PC-9 (cell line): ENCODE data around the gene CNTNAP5. TPM values are rescaled to one million over a fixed set of nuclear protein-coding genes. Genes with fewer than 3 reads are reported as not detected.

ENCODE experiments used
- BruUV-seq: library from RNA; stranded (reverse); fragments of 400-500 nt; replicated peaks from 2 replicates; lab custom pipeline; 2021; lab: Mats Ljungman, UMichigan
- CTCF ChIA-PET: fragments of 300-600 bp; sonication (Branson Sonifier 250); formaldehyde crosslinking; loops from one replicate; lab custom pipeline; 2022; ENCODE audit warnings: antibody characterized with exemption; lab: Charles Lee
- POLR2A ChIA-PET: fragments of 300-600 bp; sonication (Branson Sonifier 250); formaldehyde crosslinking; loops from one replicate; lab custom pipeline; 2022; ENCODE audit warnings: antibody characterized with exemption; ENCODE audit not compliant: unreplicated experiment; lab: Charles Lee
- DNase-seq, 2 experiments: peaks; one replicate each; pipeline versions ENCODE4 v3.0.0 to v3.0.0-alpha.2; 2015 to 2022; ENCODE audit warnings: mixed read lengths in 1 of 2
- H2AFZ ChIP-seq: fragments of 200-600 bp; sonication (generic); 2 replicates; pipeline ENCODE4 v1.8.1; 2017; ENCODE audit warnings: antibody characterized with exemption
- H3F3A ChIP-seq: fragments of 200-600 bp; sonication (generic); 2 replicates; pipeline ENCODE4 v1.8.1; 2017; ENCODE audit warnings: antibody characterized with exemption, mild to moderate bottlenecking, low read depth; ENCODE audit not compliant: insufficient read depth
- H3K27ac ChIP-seq: fragments of 200-600 bp; sonication (generic); 2 replicates; pipeline ENCODE4 v1.6.1; 2016; ENCODE audit warnings: mixed run types
- H3K27me3 ChIP-seq: fragments of 200-600 bp; sonication (generic); 2 replicates; pipeline ENCODE4 v1.6.1; 2016; ENCODE audit warnings: low read depth, mixed run types; ENCODE audit not compliant: insufficient read depth
- H3K36me3 ChIP-seq: fragments of 200-600 bp; sonication (generic); 2 replicates; pipeline ENCODE4 v1.6.1; 2016; ENCODE audit warnings: low read depth, mixed run types
- H3K4me1 ChIP-seq: fragments of 200-600 bp; sonication (generic); replicated peaks from 2 replicates; pipeline ENCODE4 v1.6.1; 2016; ENCODE audit warnings: mixed run types; ENCODE audit not compliant: insufficient read depth
- H3K4me2 ChIP-seq: fragments of 200-600 bp; sonication (generic); 2 replicates; pipeline ENCODE4 v1.6.1; 2017; ENCODE audit warnings: mixed run types
- H3K4me3 ChIP-seq: fragments of 200-600 bp; sonication (generic); 2 replicates; pipeline ENCODE4 v1.6.1; 2016; ENCODE audit warnings: mixed run types
- H3K79me2 ChIP-seq: fragments of 200-600 bp; sonication (generic); 2 replicates; pipeline ENCODE4 v1.6.1; 2017; ENCODE audit warnings: low read depth, mixed run types
- H3K9me2 ChIP-seq: fragments of 200-600 bp; sonication (generic); 2 replicates; pipeline ENCODE4 v1.8.1; 2017; ENCODE audit warnings: mild to moderate bottlenecking; ENCODE audit not compliant: insufficient read depth
- H3K9me3 ChIP-seq: fragments of 200-600 bp; sonication (generic); 2 replicates; pipeline ENCODE4 v1.8.1; 2016; ENCODE audit warnings: low read depth; ENCODE audit not compliant: insufficient read depth
- H4K20me1 ChIP-seq: fragments of 200-600 bp; sonication (generic); 2 replicates; pipeline ENCODE4 v1.8.1; 2017; ENCODE audit not compliant: insufficient read depth
- EZH2 ChIP-seq: fragments of 200-600 bp; sonication (generic); IDR thresholded peaks from 2 replicates; pipeline ENCODE4 v1.8.0; 2017; ENCODE audit warnings: antibody characterized with exemption, low read depth
- intact Hi-C: fragments of 100-400 bp; cut with micrococcal nuclease; formaldehyde crosslinking; loops from one replicate; pipeline ENCODE4 v1.10.0; 2022; ENCODE audit not compliant: unreplicated experiment
- total RNA-seq: library from RNA; stranded (reverse); gene quantifications from 2 replicates; pipeline ENCODE4 v1.2.3, GENCODE V29; 2021
- TF ChIP-seq, protein P1 (sequence below): fragments of 200-600 bp; sonication (generic); conservative IDR thresholded peaks from 2 replicates; pipeline ENCODE4 v1.6.1; 2017; ENCODE audit warnings: mixed run types, antibody characterized with exemption, mild to moderate bottlenecking, moderate library complexity

The CNTNAP5 gene
- total RNA-seq, 1 experiment from 2014 or later = not detected

GRCh38 chr2:124610866-124611265 is 585.8 kb downstream of the CNTNAP5 start:
- no peak for DNase-seq
- TF ChIP-seq, protein P1, sequence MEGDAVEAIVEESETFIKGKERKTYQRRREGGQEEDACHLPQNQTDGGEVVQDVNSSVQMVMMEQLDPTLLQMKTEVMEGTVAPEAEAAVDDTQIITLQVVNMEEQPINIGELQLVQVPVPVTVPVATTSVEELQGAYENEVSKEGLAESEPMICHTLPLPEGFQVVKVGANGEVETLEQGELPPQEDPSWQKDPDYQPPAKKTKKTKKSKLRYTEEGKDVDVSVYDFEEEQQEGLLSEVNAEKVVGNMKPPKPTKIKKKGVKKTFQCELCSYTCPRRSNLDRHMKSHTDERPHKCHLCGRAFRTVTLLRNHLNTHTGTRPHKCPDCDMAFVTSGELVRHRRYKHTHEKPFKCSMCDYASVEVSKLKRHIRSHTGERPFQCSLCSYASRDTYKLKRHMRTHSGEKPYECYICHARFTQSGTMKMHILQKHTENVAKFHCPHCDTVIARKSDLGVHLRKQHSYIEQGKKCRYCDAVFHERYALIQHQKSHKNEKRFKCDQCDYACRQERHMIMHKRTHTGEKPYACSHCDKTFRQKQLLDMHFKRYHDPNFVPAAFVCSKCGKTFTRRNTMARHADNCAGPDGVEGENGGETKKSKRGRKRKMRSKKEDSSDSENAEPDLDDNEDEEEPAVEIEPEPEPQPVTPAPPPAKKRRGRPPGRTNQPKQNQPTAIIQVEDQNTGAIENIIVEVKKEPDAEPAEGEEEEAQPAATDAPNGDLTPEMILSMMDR = no peak
- no peak for TF ChIP-seq EZH2
- Histone ChIP-seq H3K4me1 (no peaks in the 10 kb centered on the region), H3K9me3 (no peaks in the 10 kb centered on the region), H3K27ac (no peak overlapping the region), H3K4me2 (no peak overlapping the region), H3F3A (no peaks in the 10 kb centered on the region), H3K36me3 (no peaks in the 10 kb centered on the region), H3K27me3 (no peaks in the 10 kb centered on the region), H3K9me2 (0 out of 2 replicates have a peak, but pooled peaks cover 2% of the 10 kb centered on the region), H3K4me3 (no peak overlapping the region), H3K79me2 (no peaks in the 10 kb centered on the region), H4K20me1 (no peaks in the 10 kb centered on the region), H2AFZ (no peak overlapping the region)
- ChIA-PET CTCF (no interaction called here), POLR2A (no interaction called here)
- no TSS peak for BruUV-seq
- intact Hi-C loops = no loop called here

GRCh38 chr2:124623560-124623959 is 598.5 kb downstream of the CNTNAP5 start:
- Histone ChIP-seq H3K4me1 (no peaks in the 10 kb centered on the region), H4K20me1 (no peaks in the 10 kb centered on the region), H3F3A (no peaks in the 10 kb centered on the region), H3K4me2 (no peak overlapping the region), H3K27ac (no peak overlapping the region), H3K4me3 (no peak overlapping the region), H3K79me2 (no peaks in the 10 kb centered on the region), H3K9me3 (no peaks in the 10 kb centered on the region), H3K27me3 (no peaks in the 10 kb centered on the region), H2AFZ (no peak overlapping the region), H3K9me2 (no peaks in the 10 kb centered on the region; the same call in 1 of the 2 replicates), H3K36me3 (no peaks in the 10 kb centered on the region)
- TF ChIP-seq, protein P1 = no peak
- no peak for TF ChIP-seq EZH2
- CTCF ChIA-PET = no interaction called here
- POLR2A ChIA-PET = no interaction called here
- intact Hi-C loops = no loop called here
- BruUV-seq = no TSS peak
- DNase-seq = no peak

GRCh38 chr2:124625561-124625960 is 600.5 kb downstream of the CNTNAP5 start:
- Histone ChIP-seq H3K4me1 (no peaks in the 10 kb centered on the region), H3K4me3 (no peak overlapping the region), H3K36me3 (no peaks in the 10 kb centered on the region), H3K9me2 (no peaks in the 10 kb centered on the region; the same call in 1 of the 2 replicates), H4K20me1 (no peaks in the 10 kb centered on the region), H3K79me2 (no peaks in the 10 kb centered on the region), H2AFZ (no peak overlapping the region), H3F3A (no peaks in the 10 kb centered on the region), H3K4me2 (no peak overlapping the region), H3K27ac (no peak overlapping the region), H3K27me3 (no peaks in the 10 kb centered on the region), H3K9me3 (no peaks in the 10 kb centered on the region)
- CTCF ChIA-PET = no interaction called here
- POLR2A ChIA-PET = no interaction called here
- TF ChIP-seq EZH2 = no peak
- TF ChIP-seq, protein P1 = no peak
- intact Hi-C loops = no loop called here
- DNase-seq = no peak
- no TSS peak for BruUV-seq
